Measurements from ENCODE around the gene PCDH9.

- TF ChIP-seq CTCF (IDR thresholded peaks at IDR 0.05; ENCODE audit: low read length) (no peak), EZH2 (IDR thresholded peaks at IDR 0.05; ENCODE audit: borderline replicate concordance, low read length) (no peak)
Measured at GRCh38 chr13:67033170-67033569, 197.0 kb downstream of the PCDH9 start.

All from OCI-LY1 (cell line).